IPS-11a (cell line): ENCODE results near the gene CACNB3.
"Not testable (repeated sequence)": the region's sequence is repeated elsewhere in the genome, so short reads cannot be mapped to it uniquely, and the experiment has no call there.

Source experiments
- H3K4me3 ChIP-seq: one replicate; pipeline ENCODE4 v1.5.1; 2013; ENCODE audit warnings: low read depth, low read length, control low read depth

CACNB3 gene

GRCh38 chr12:48852734-48853688 lies 34.7 kb downstream of the CACNB3 start:
- H3K4me3 ChIP-seq: peak overlapping the region; percentile 96

DNA sequence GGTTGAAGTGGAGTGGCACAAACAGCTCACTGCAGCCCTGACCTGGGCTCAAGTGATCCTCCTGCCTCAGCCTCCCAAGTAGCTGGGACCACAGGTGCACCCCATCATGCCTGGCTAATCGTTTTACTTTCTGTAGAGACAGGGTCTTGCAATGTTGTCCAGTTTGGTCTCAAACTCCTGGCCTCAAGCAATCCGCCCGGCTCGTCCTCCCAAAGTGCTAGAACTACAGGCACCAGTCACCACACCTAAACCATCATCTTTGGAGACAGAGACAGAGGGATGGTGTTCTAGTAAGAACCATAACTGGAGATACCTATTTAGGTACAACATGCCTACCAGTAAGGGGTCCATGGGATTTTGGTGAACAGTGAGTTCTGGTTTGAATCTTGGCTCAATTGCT lies 36.2 kb downstream of the CACNB3 start:
- H3K4me3 ChIP-seq: no peak overlapping the region

- not testable (repeated sequence) for H3K4me3 ChIP-seq
These were observed 36.6 kb downstream of the CACNB3 start for GRCh38 chr12:48854932-48855331.

DNA sequence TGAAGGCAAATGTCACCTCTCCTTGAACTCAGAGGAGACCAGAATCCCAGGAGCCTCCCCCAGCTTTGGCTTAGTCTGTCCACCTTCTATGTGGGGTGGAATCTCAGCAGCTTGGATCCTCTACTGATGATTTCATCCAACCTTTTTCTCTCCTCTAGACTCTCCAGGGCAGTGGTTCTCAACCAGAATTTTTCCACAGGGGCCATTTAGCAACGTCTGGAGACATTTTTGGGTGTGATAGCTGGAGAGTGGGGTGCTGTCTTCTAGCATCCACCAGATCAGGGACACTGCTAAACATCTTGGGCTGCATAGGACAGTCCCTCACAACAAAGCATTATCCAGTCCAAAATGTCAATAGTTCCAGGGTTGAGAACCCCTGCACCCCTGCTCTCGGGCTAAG lies 38.1 kb downstream of the CACNB3 start:
- no peak overlapping the region for H3K4me3 ChIP-seq

DNA sequence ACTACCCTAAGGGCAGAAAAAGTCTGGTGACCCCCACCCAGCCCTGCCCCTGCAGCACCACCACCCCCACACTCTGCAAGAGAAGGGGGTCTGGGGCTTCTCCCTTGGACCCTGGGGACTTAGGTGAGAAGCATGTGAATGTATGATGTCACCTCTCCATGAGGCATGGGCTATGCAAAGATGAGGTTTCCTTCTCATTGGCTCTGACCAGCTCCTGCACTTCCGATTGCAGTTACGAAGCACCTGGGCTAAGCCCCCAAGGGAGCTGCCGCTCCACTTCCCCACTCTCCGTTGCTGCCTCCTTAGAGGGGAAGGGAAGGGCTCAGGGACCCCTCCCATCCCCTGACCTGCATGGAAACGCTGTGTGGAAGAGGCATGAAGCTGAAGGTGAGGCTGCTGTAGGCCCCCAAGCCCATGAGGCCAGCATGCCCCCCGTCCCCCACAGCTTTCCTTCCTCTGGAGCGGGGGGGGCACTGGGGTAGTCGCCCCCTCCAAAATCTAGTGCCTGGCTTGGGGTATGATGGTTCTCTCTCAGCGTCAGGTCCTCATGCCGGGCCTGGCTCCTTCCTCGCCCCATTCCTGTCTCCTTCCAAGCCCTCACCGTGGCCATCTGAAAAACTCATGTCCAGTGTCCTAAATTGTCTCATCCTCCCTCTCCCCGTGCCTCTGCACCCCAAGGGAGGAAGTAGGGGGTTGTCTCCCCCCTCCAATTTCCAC lies 39.1 kb downstream of the CACNB3 start:
- no peak overlapping the region for H3K4me3 ChIP-seq

- no peak overlapping the region for H3K4me3 ChIP-seq
These were observed 39.7 kb downstream of the CACNB3 start for GRCh38 chr12:48858043-48858442.

GRCh38 chr12:48859607-48860006 lies 41.3 kb downstream of the CACNB3 start:
- H3K4me3 ChIP-seq: no peak overlapping the region

GRCh38 chr12:48860236-48860635 lies 41.9 kb downstream of the CACNB3 start:
- not testable (repeated sequence) for H3K4me3 ChIP-seq

- H3K4me3 ChIP-seq: no peak overlapping the region
These were observed 42.8 kb downstream of the CACNB3 start for GRCh38 chr12:48861111-48861510.

GRCh38 chr12:48862760-48863159 lies 44.5 kb downstream of the CACNB3 start:
- H3K4me3 ChIP-seq: no peak overlapping the region

DNA sequence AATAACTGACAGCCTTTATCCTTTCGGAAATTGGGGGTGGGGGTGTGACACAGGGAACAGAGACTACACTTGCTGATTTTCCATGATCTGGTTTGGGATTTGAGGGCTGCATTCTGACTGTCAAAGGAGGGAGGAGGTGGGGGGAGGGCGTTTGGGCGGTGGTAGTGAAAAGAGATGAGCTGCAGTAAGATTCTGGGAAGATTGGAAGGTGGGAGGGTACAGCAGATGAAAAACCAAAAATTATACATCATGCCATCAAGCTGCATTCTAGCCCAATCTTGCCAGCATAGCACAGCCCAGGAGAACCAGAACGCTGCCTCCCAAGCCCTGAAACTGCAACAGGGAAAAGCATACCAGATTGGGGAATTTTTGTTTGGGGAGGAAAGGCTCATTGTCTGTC lies 45.0 kb downstream of the CACNB3 start:
- no peak overlapping the region for H3K4me3 ChIP-seq

DNA sequence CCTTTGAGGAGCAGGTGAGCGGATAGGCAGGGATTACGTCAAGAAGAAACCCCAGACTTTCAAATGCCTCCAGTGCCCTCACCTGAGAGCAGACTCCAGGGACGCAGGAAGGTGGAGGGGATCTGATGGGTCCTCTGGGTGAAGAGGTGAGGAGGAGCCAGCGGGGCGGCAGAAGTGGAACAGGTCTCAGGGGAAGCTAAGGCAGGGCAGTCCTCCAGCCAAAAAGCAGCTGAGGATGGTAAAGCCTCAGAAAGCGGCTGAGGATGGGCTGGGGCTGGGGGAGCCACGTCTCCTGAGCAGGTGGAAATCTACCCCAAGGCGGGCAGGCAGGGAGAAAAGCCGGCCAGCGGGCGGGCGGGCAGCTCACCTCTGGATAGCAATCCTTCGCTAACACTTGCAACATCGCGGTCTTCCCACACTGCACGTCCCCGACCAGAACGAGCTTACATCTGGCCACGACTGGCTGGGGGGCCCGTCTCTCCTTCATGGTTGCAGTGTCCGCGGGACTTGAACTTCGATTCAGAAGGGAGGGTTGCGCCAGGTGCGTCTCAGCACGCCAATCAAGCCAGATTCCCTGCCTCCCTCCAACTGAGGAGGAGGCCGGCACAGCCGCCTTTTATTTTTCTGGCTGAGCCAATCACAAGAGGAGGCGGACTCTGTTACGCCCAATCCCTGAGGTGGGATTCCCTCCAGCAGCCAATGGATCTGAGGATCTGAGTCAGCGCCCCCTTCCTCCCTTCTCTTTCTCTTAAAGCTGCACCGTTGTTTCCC lies 47.2 kb downstream of the CACNB3 start, which contains the start of gene RND1:
Gene RND1 (minus strand): TSS at position 590 of the 771 bp plus-strand sequence. CDS start 103 bp downstream, at position 487.
- peak within 1 kb of the TSS; percentile 89 for H3K4me3 ChIP-seq

GRCh38 chr12:48866052-48866711 lies 47.9 kb downstream of the CACNB3 start:
- H3K4me3 ChIP-seq: no peak overlapping the region

DNA sequence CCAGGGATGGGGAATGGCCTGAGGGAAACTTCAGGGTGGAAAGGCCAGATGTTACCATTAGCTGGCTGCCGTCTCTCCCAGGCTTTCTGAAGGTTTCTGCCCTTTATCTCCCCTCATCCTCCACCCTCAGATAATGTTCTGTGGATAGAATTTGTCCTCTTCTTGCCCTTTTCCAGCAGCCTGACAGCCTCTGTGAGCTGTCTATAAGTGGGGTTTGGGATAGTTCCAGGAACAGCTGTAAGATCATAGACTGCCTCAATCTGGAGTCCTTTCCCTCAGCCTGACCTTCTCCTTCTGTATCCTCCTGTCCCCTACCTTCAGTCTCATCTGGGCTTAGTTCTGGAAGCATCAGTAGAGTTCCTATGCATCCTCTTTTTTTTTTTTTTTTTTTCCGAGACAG lies 50.2 kb downstream of the CACNB3 start:
- no peak overlapping the region for H3K4me3 ChIP-seq

DNA sequence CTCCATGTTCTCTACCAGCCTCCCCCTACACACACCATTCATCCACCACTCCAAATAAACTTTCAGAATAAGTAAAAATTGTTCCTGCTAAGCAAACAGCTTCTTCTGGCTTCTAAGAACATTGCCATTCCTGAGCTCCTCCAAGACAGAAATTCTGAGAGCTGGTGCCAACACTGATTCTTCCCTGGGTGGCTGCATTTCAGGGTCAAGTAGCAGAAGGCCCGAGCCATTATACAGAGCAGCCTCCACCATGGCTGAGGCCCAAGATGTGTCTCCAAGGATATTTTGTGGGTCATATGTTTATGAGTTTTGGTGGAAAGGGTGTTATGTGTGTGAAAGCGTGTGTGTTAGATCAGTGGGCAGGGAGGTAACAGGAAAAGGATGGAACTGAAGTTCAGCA lies 50.9 kb downstream of the CACNB3 start:
- no peak overlapping the region for H3K4me3 ChIP-seq

GRCh38 chr12:48873096-48873495 lies 54.8 kb downstream of the CACNB3 start:
- no peak overlapping the region for H3K4me3 ChIP-seq

- H3K4me3 ChIP-seq: not testable (repeated sequence)
These were observed 55.2 kb downstream of the CACNB3 start for GRCh38 chr12:48873534-48873933.

DNA sequence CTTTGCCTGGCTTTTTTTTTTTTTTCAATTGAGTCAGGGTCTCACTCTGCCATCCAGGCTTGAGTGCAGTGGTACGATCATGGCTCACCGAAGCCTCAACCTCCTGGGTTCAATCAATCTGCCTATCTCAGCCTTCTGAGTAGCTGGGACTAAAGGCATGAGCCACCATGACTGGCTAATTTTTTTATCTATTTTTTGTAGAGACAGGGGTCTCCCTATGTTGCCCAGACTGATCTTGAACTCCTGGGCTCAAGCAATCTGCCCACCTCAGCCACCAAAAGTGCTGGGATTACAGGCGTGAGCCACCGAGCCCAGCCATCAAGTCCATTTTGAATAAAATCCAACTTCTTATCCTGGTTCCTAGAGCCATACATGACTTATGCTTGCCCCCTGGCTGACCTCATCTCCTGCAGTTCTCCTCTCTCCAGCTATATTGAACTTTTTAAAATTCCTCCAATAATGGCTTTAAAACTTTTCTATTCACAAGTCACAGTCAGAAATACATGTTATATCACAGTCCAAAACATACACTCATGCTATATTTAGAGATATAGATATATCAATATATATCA lies 57.7 kb downstream of the CACNB3 start:
- H3K4me3 ChIP-seq: no peak overlapping the region
